ENCODE measurements around the gene NFIC.

The NFIC gene

DNA sequence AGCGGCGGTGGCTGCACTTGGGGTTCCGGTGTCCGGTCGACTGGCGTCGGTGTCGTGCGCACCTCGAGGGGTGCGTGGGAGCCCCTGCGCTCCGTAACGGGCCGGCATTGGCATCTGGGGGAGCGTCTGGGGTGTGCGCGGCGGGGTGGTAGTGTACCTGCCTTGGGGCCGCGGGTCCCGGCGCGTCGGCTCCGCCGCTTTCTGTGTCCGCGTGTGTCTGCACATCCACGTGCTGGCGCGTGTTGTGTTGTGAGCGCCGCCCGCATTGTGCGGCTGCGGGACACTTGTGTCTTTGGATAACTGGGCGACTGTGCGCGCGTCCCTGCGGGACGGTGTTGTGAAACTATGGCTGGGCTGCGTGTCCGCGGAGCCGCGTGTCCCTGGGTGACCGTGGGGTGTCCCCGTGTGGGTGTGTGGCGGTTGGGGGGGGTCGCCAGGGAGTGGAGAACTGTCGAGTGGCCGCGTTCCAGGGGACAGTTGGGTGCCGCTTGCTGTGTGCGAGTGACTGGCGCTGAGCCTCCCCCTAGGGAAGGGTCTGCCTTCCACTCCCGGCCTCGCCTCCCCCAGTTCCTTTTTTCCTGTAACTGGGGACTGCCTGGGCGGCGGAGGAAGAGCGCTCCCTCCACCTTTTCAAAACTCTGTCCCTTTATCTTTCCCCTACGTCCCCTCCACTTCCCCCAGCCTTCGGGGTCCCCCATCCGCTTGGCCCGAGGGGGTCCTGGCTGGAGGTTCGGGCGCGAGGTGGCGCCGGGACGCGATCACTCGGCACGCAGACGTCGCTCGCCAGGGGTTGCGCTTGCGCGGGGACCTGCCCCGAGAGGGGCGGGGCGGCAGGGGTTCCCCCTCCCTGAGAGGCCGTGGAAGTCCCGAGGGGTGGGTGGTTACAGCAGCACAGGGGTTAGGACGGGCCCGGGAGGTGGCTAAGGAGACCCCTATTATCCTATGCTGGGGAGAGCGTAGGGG lies 5.7 kb upstream of the NFIC start:
- DNase-seq: no peak

DNA sequence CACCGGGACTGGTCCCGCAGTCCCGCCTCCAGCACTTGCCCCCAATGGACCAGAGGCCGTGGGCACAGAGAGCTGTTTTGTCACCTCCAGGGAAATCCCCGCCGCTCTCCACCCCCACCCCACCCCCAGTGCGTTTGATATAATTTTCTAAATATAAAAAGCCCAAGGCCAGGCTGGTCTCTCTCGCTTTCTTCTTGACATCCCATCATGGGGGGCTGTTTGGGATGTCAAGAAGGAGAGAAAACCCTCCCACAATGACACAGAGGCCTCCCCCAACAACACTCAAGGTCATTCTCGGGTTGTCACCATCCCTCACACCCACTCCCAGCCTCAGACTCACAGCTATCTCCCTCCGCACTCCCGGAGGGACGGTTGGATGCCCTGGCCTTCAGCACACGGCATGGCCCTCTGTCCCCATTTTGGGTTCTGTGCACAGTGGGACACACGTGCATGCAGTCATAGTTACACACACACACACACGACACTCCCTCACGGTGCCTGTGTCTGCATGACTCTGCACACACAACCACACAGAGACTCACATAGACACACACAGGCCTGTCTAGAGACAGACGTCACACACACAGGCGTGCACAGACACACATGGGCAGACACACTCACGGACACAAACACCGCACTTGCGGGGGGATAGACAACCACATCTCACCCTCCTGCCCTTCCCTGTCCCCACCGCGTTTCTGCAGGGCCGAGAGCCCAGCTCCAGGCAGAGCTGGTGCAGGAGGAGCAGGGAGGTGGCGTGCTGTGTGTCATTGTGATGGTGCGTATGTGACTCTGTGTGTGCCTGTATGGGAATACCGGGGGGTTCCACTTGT lies 4.8 kb upstream of the NFIC start:
- DNase-seq: no peak

DNA sequence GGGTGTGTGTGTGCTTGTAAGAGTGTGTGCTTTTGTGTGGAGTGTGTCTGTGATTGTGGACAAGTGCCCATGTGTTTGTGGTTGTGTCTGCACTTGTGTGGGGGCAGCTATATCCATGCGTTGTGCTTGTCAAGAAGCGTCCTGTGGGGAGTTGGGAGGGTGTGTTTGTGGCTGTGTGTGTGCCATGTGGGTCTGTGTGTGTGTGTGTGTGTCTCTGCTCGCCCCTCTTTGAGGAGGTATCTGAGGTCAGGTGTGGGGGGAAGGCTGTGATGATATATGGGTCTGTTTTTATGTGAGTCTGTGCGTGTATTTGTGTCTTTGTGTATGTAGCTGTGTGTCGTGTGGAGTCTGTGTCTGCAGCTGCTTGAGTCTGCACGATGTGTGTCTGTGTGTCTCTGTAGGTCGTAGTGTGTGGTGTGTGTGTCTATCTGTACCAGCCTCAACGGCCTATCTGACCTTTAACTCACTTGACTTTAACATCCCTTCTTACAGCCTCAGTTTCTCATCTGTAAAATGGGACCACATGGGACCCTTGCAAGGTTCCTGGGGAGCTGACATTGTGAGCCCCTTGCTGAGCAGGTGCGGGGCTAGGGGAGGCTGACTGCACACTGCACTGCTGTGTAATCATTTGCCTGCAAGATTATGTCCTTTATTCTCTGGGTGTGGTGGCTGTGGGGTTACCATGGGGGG lies 4.0 kb upstream of the NFIC start:
- DNase-seq: no peak

GRCh38 chr19:3363841-3364500 lies 2.4 kb upstream of the NFIC start:
- DNase-seq: no peak

DNA sequence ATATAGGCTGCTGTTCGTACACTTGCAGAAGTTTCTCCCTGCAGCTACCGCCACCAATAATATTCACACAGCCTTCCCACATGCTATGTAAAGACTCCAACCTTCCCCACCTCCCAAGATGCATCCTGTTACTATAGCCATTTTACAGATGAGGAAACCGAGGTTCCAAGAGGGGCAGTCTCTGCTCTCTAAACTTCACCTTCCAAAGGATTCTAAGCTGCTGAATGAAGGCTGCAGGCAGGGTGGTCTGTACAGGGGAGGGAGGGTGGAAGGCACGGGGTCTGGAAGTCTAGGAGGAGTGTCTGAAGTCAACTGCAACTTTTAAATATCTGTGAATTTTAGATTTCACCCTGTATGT lies 1.9 kb upstream of the NFIC start:
- DNase-seq: no peak

DNA sequence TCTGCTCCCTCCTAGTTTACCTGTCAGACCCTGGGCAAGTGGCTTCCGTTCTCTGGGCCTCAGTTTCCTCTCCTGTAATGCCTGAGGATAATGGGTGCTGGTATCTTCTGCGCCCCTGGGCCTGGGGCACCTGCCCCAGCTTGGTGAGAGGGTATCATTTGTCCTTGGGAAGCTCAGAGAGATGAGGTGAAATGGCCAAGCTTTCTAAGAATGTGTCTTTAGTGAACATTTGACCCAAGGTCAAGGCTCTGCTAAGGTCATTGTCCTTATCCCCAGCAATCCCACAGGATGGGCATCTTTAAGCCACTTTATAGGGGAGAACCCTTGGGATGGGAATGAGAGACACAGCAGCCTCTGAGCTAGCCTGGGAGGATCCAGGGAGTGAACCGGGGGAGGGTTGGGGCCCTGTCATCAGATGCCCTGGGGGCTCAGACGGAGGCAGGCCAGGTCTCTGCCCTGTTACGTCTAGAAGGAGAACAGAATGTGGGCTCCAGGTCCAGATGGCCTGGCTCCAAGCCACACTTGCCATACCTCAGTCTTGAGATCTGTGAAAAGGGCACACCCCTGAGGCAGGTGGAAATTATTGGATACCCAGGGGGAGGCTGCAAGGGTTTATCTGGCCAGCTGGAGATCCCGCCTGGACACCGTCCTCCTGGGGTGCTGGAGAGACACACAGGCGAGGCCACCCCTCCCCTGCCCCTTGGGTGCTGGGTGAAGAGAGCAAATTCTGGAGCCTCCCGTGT lies 1.1 kb upstream of the NFIC start:
- DNase-seq: no peak

GRCh38 chr19:3366753-3367627 lies 607 bp downstream of the NFIC start:
- DNase-seq: no peak

GRCh38 chr19:3367628-3368440 lies 1.5 kb downstream of the NFIC start:
- DNase-seq: no peak

GRCh38 chr19:3368441-3368795 lies 2.0 kb downstream of the NFIC start:
- DNase-seq: no peak

DNA sequence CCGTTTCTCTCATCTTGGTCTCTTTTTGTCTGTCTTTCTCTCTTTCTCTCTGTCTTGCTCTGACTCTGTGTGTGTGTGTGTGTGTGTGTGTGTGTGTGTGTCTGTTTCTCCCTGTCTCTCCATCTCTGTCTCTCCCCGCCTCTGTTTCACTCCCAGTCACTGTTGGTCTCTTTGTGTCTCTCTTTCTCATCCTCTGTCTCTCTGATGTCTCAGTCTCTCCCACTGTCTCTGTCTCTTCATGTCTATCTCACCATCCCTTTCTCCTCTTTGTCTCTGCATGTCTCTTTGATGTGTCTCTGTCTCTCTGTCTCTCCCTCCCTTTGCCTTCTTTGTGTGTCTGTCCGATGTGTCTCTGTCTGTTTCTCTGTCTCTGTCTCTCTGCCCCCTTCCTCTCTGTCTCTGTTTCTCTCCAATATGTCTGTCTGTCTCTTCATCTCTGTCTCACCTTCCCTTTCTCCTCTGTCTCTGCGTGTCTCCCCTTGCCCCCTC lies 2.5 kb downstream of the NFIC start:
- no peak for DNase-seq

- no peak for DNase-seq
Measured at GRCh38 chr19:3369337-3370213, 3.2 kb downstream of the NFIC start.

DNA sequence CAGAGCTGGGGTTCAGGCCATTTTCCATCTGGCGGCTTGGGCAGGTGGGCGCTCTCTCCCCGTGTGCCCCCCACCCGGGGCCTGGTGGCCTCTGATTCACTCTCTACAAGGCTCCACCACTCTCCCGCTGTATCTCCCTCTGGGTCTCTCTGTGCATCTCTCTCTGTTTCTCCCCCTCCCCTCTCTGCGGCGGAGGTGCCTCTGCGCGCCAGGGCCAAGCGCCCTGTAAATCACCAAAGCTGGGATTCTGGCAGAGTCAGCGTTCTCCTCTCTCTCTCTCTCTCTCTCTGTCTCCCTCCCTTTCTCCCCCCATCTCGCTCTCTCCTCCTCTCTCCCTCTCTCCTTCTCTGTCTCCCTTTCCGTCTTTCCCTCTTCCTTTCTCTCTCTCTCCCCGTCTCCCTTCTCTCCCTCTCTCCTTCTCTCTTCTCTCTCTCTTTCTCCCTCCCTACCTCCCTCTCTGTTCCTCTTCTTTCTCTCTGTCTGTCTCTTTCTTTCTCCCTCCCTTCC lies 3.9 kb downstream of the NFIC start:
- DNase-seq: no peak

GRCh38 chr19:3370728-3371591 lies 4.6 kb downstream of the NFIC start:
- no peak for DNase-seq

DNA sequence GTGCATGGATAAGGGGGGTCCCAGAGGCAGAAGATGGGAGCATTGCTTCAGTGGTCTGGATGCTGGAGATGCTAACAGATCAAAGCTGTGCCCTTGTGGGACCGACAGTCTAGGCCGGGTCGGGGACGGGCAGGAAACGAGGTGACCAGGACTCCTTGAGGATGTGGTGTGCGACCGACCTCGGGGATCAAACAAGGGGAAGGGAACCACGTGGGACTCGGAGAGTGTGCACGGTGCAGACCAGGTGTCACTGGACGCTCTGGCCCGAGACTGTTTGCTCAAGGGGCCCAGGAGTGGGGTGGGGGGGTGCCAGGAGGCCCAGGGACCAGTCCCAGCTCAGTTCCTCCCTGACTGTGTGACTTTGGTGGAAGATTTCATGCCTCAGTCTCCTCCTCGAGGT lies 6.0 kb downstream of the NFIC start:
- DNase-seq: no peak

GRCh38 chr19:3373971-3374368 lies 7.6 kb downstream of the NFIC start:
- DNase-seq: no peak

DNA sequence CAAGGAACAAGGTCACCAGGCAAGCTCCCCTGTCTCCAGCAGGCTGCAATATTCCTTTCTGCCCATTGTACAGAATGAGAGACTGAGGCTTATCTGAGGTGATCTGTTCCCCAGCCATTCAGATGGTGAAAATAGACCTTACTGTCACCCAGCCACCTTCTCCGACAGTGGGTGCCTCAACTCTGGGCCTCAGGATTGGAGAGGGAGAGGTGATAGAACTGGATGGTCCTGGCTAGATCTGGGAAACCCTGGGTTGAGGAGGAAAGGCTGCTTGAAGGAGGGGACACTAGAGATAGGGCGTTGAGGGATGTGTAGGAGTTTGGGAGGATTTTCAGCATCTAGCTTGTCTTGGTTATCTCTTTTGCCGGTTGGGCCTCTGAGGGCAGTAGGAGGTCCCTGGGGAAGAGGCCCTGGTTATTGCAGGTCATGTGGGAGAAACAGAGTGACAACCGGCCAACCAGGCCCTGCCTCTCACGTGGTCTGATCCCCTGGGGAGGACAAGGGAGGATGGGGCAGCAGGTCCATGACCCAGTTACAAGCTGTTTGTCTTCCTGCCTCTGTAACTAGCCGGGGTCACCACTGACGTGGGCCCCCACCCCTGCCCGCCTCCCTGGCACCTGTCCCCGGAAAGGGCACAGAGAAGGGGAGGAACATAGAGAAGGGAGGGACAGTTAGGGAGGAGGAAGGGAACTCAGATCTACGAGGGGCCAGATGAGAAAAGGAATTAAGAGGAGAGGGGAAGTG lies 8.2 kb downstream of the NFIC start:
- DNase-seq: no peak
